CD8-positive, alpha-beta memory T cell (primary cell): Measurements from ENCODE around the gene NBDY. TPM values are rescaled to one million over a fixed set of nuclear protein-coding genes. Genes with fewer than 3 reads are reported as not detected.
A peak's percentile ranks its signal among the peaks of the same experiment; 100 is the strongest.
"Not testable (repeated sequence)": the region's sequence is repeated elsewhere in the genome, so short reads cannot be mapped to it uniquely, and the experiment has no call there.

ENCODE experiments used
- CTCF ChIA-PET: fragments of 350-600 bp; sonication (Branson Sonifier 250); formaldehyde crosslinking; loops from one replicate; lab custom pipeline; 2021; ENCODE audit warnings: antibody characterized with exemption; lab: Charles Lee
- POLR2A ChIA-PET: fragments of 350-600 bp; sonication (Branson Sonifier 250); formaldehyde crosslinking; loops from one replicate; lab custom pipeline; 2021; ENCODE audit warnings: antibody characterized with exemption; lab: Charles Lee
- DNase-seq, 5 donors: peaks; one replicate each; pipeline versions ENCODE4 v3.0.0 to v3.0.0-alpha.2; 2020 to 2022; ENCODE audit warnings: mixed read lengths in 1 of 5
- H3K27ac ChIP-seq: one replicate; pipeline ENCODE4 v1.7.0; 2013; ENCODE audit warnings: low read depth, mild to moderate bottlenecking, low read length, moderate library complexity
- H3K27me3 ChIP-seq: 2 replicates; pipeline ENCODE4 v1.7.0; 2013; ENCODE audit warnings: low read length, mild to moderate bottlenecking; ENCODE audit not compliant: insufficient read depth, poor library complexity, severe bottlenecking
- H3K36me3 ChIP-seq: 2 replicates; pipeline ENCODE4 v1.7.0; 2013; ENCODE audit warnings: mild to moderate bottlenecking, low read length, moderate library complexity; ENCODE audit not compliant: insufficient read depth
- H3K4me1 ChIP-seq: 2 replicates; pipeline ENCODE4 v1.7.0; 2013; ENCODE audit warnings: mild to moderate bottlenecking, low read length, moderate library complexity; ENCODE audit not compliant: insufficient read depth
- H3K4me3 ChIP-seq: 2 replicates; pipeline ENCODE4 v1.7.0; 2013; ENCODE audit warnings: mild to moderate bottlenecking, low read length
- H3K9me3 ChIP-seq: 2 replicates; pipeline ENCODE4 v1.7.0; 2013; ENCODE audit warnings: mild to moderate bottlenecking, low read length
- H3K27ac Mint-ChIP-seq, 8 donors: one replicate each; pipeline ENCODE4 v1.8.0; 2020 to 2021; ENCODE audit warnings: mixed read lengths in 8 of 8, mild to moderate bottlenecking in 6 of 8, inconsistent platforms in 3 of 8, moderate library complexity in 3 of 8
- H3K27me3 Mint-ChIP-seq, 2 donors: one replicate each; pipeline ENCODE4 v1.8.0; 2020 to 2021; ENCODE audit warnings: mixed read lengths in 2 of 2, mild to moderate bottlenecking in 1 of 2, moderate library complexity in 1 of 2
- H3K36me3 Mint-ChIP-seq, 3 donors: one replicate each; pipeline ENCODE4 v1.8.0; 2020 to 2021; ENCODE audit warnings: mixed read lengths in 3 of 3, inconsistent platforms in 1 of 3, mild to moderate bottlenecking in 1 of 3
- H3K4me1 Mint-ChIP-seq, 3 donors: one replicate each; pipeline ENCODE4 v1.8.0; 2020 to 2021; ENCODE audit warnings: mixed read lengths in 3 of 3, inconsistent platforms in 1 of 3, mild to moderate bottlenecking in 1 of 3
- H3K4me3 Mint-ChIP-seq, 7 donors: one replicate each; pipeline ENCODE4 v1.8.0; 2020 to 2021; ENCODE audit warnings: mixed read lengths in 7 of 7, mild to moderate bottlenecking in 6 of 7, moderate library complexity in 4 of 7, inconsistent platforms in 2 of 7
- H3K9me3 Mint-ChIP-seq, 5 donors: one replicate each; pipeline ENCODE4 v1.8.0; 2020 to 2022; ENCODE audit warnings: mixed read lengths in 5 of 5, mild to moderate bottlenecking in 3 of 5, moderate library complexity in 2 of 5, inconsistent platforms in 1 of 5
- polyA plus RNA-seq: library from polyadenylated mRNA; unstranded; fragments of 300-500 nt; fragmentation: Illumina TruSeq; gene quantifications from one replicate; pipeline ENCODE4 v1.2.3, GENCODE V29; 2021
- total RNA-seq, 2 experiments: library from RNA; stranded (reverse); gene quantifications; one replicate each; pipeline ENCODE4 v1.2.3, GENCODE V29; 2021

NBDY gene
- total and polyA plus RNA-seq, 3 experiments from 2014 or later, result 34.1 to 65.2 (median 34.8) TPM

- H3K4me1 ChIP-seq, result peaks cover 37% of the 10 kb centered on the region
- ChIA-PET POLR2A (no interaction called here), CTCF (no interaction called here)
- no peak overlapping the region for H3K4me3 ChIP-seq
- no peak overlapping the region for H3K27ac Mint-ChIP-seq
- no peaks in the 10 kb centered on the region for H3K36me3 ChIP-seq
- peaks cover 0 to 2% of the 10 kb centered on the region in 2 donors for H3K27me3 Mint-ChIP-seq
- H3K27me3 ChIP-seq, result no peaks in the 10 kb centered on the region
- peak overlapping the region in 4 of 7 donors; percentile 91 to 97 (median 96) for H3K4me3 Mint-ChIP-seq
- no peak overlapping the region for H3K27ac ChIP-seq
- no peaks in the 10 kb centered on the region for H3K9me3 ChIP-seq
- H3K36me3 Mint-ChIP-seq, result peaks cover 0 to 14% (median 2%) of the 10 kb centered on the region in 3 donors
- H3K9me3 Mint-ChIP-seq, result no peaks in the 10 kb centered on the region
- peaks cover 43 to 59% (median 59%) of the 10 kb centered on the region in 3 donors for H3K4me1 Mint-ChIP-seq
- no peak for DNase-seq
These were observed 73.4 kb downstream of the NBDY start for GRCh38 chrX:56802428-56802827.

GRCh38 chrX:56802921-56803849, 74.1 kb downstream of the NBDY start:
- DNase-seq, result peak in 4 of 5 donors; percentile 11 to 73 (median 66)
- Mint-ChIP-seq H3K36me3 (peaks cover 0 to 14% (median 2%) of the 10 kb centered on the region in 3 donors), H3K9me3 (no peaks in the 10 kb centered on the region), H3K4me3 (peak overlapping the region in 5 of 7 donors; percentile 91 to 97 (median 96)), H3K27me3 (peaks cover 0 to 2% of the 10 kb centered on the region in 2 donors), H3K27ac (peak overlapping the region in 6 of 8 donors; percentile 55 to 94 (median 88)), H3K4me1 (peaks cover 36 to 54% (median 51%) of the 10 kb centered on the region in 3 donors)
- POLR2A ChIA-PET, result no interaction called here
- Histone ChIP-seq H3K9me3 (no peaks in the 10 kb centered on the region), H3K4me1 (peaks cover 29% of the 10 kb centered on the region), H3K27ac (no peak overlapping the region), H3K27me3 (no peaks in the 10 kb centered on the region), H3K4me3 (no peak overlapping the region), H3K36me3 (no peaks in the 10 kb centered on the region)
- CTCF ChIA-PET, result interaction anchor here (1.1 kb wide), 1 partner anchor 38 kb away, joined by 4 read pairs; no protein-coding TSS in a partner anchor

GRCh38 chrX:56803850-56804681, 75.0 kb downstream of the NBDY start:
- Mint-ChIP-seq H3K4me1 (peaks cover 33 to 53% (median 48%) of the 10 kb centered on the region in 3 donors), H3K4me3 (peak overlapping the region in 4 of 7 donors; percentile 41 to 96 (median 74)), H3K27me3 (peaks cover 0 to 2% of the 10 kb centered on the region in 2 donors), H3K36me3 (peaks cover 0 to 14% (median 2%) of the 10 kb centered on the region in 3 donors), H3K27ac (peak overlapping the region in 6 of 8 donors; percentile 7 to 94 (median 84)), H3K9me3 (no peaks in the 10 kb centered on the region)
- peaks cover 20% of the 10 kb centered on the region for H3K4me1 ChIP-seq
- H3K36me3 ChIP-seq, result no peaks in the 10 kb centered on the region
- H3K27ac ChIP-seq, result no peak overlapping the region
- no peaks in the 10 kb centered on the region for H3K9me3 ChIP-seq
- ChIA-PET POLR2A (no interaction called here), CTCF (interaction anchor here (1.1 kb wide), 1 partner anchor 39 kb away, joined by 4 read pairs; no protein-coding TSS in a partner anchor)
- H3K4me3 ChIP-seq, result no peak overlapping the region
- no peak for DNase-seq
- H3K27me3 ChIP-seq, result no peaks in the 10 kb centered on the region

GRCh38 chrX:56804867-56805266, 75.8 kb downstream of the NBDY start:
- ChIA-PET CTCF (no interaction called here), POLR2A (no interaction called here)
- no peaks in the 10 kb centered on the region for H3K9me3 ChIP-seq
- Mint-ChIP-seq H3K9me3 (no peaks in the 10 kb centered on the region), H3K27ac (peak overlapping the region in 2 of 8 donors; percentile 8 to 63), H3K27me3 (peaks cover 0 to 2% of the 10 kb centered on the region in 2 donors), H3K36me3 (peaks cover 0 to 12% (median 0%) of the 10 kb centered on the region in 3 donors), H3K4me1 (peaks cover 29 to 54% (median 41%) of the 10 kb centered on the region in 3 donors), H3K4me3 (peak overlapping the region in 1 of 7 donors; percentile 53)
- no peaks in the 10 kb centered on the region for H3K27me3 ChIP-seq
- no peak overlapping the region for H3K27ac ChIP-seq
- no peak for DNase-seq
- no peaks in the 10 kb centered on the region for H3K36me3 ChIP-seq
- no peak overlapping the region for H3K4me3 ChIP-seq
- peaks cover 19% of the 10 kb centered on the region for H3K4me1 ChIP-seq

- Histone ChIP-seq H3K9me3 (no peaks in the 10 kb centered on the region), H3K4me3 (no peak overlapping the region), H3K27ac (no peak overlapping the region), H3K36me3 (no peaks in the 10 kb centered on the region), H3K4me1 (peaks cover 14% of the 10 kb centered on the region), H3K27me3 (no peaks in the 10 kb centered on the region)
- DNase-seq, result no peak
- POLR2A ChIA-PET, result no interaction called here
- Mint-ChIP-seq H3K27me3 (peaks cover 0 to 2% of the 10 kb centered on the region in 2 donors), H3K9me3 (no peaks in the 10 kb centered on the region), H3K4me1 (peaks cover 28 to 54% (median 40%) of the 10 kb centered on the region in 3 donors), H3K4me3 (no peak overlapping the region), H3K36me3 (peaks cover 0 to 10% (median 0%) of the 10 kb centered on the region in 3 donors), H3K27ac (peak overlapping the region in 3 of 8 donors; percentile 8 to 89 (median 39))
- CTCF ChIA-PET, result no interaction called here
These were observed 76.4 kb downstream of the NBDY start for GRCh38 chrX:56805399-56805798.

GRCh38 chrX:56806176-56806575, 77.1 kb downstream of the NBDY start:
- H3K27ac ChIP-seq, H3K4me1 ChIP-seq, H3K9me3 Mint-ChIP-seq, POLR2A ChIA-PET, H3K36me3 ChIP-seq, H3K9me3 ChIP-seq, CTCF ChIA-PET, H3K4me3 Mint-ChIP-seq, H3K27ac Mint-ChIP-seq, H3K27me3 ChIP-seq, DNase-seq, H3K27me3 Mint-ChIP-seq, H3K4me3 ChIP-seq: not testable (repeated sequence)
- H3K4me1 Mint-ChIP-seq, result peaks cover 20 to 54% (median 33%) of the 10 kb centered on the region in 3 donors
- peaks cover 0 to 10% (median 0%) of the 10 kb centered on the region in 3 donors for H3K36me3 Mint-ChIP-seq

- Histone ChIP-seq H3K27me3 (no peaks in the 10 kb centered on the region), H3K4me1 (peaks cover 15% of the 10 kb centered on the region), H3K27ac (no peak overlapping the region), H3K36me3 (no peaks in the 10 kb centered on the region), H3K9me3 (no peaks in the 10 kb centered on the region), H3K4me3 (no peak overlapping the region)
- H3K4me1 Mint-ChIP-seq, result peaks cover 28 to 66% (median 34%) of the 10 kb centered on the region in 3 donors
- ChIA-PET CTCF (no interaction called here), POLR2A (no interaction called here)
- peak overlapping the region; percentile 19 to 86 (median 70) for H3K27ac Mint-ChIP-seq
- no peak for DNase-seq
- H3K4me3 Mint-ChIP-seq, result no peak overlapping the region
- H3K27me3 Mint-ChIP-seq, result no peaks in the 10 kb centered on the region
- peaks cover 0 to 2% (median 0%) of the 10 kb centered on the region in 3 donors for H3K36me3 Mint-ChIP-seq
- no peaks in the 10 kb centered on the region for H3K9me3 Mint-ChIP-seq
These were observed 82.6 kb downstream of the NBDY start for GRCh38 chrX:56811599-56811998.
